ENCODE data around the gene GMDS.
A peak's percentile ranks its signal among the peaks of the same experiment; 100 is the strongest.

GMDS gene

GRCh38 chr6:1607516-1608221 lies 637.7 kb downstream of the GMDS start:
- no peak for DNase-seq

GRCh38 chr6:1606780-1607515 lies 638.5 kb downstream of the GMDS start:
- DNase-seq, result no peak

GRCh38 chr6:1605893-1606779 lies 639.3 kb downstream of the GMDS start:
- no peak for DNase-seq

- no peak for DNase-seq
These were observed 640.2 kb downstream of the GMDS start for GRCh38 chr6:1605004-1605892.

- peak; percentile 27 to 55 (median 49) for DNase-seq
These were observed 641.0 kb downstream of the GMDS start for GRCh38 chr6:1604158-1605003.

- DNase-seq, result no peak
These were observed 641.7 kb downstream of the GMDS start for GRCh38 chr6:1603708-1604107.

- no peak for DNase-seq
These were observed 643.2 kb downstream of the GMDS start for GRCh38 chr6:1602049-1602713.

- DNase-seq, result no peak
These were observed 644.0 kb downstream of the GMDS start for GRCh38 chr6:1601158-1602048.

- no peak for DNase-seq
These were observed 644.6 kb downstream of the GMDS start for GRCh38 chr6:1600764-1601157.

GRCh38 chr6:1600063-1600763 lies 645.2 kb downstream of the GMDS start:
- no peak for DNase-seq

GRCh38 chr6:1599469-1599868 lies 645.9 kb downstream of the GMDS start:
- DNase-seq, result no peak

- no peak for DNase-seq
These were observed 646.5 kb downstream of the GMDS start for GRCh38 chr6:1598886-1599285.

GRCh38 chr6:1598433-1598832 lies 647.0 kb downstream of the GMDS start:
- no peak for DNase-seq

- DNase-seq, result no peak
These were observed 647.5 kb downstream of the GMDS start for GRCh38 chr6:1597924-1598323.

GRCh38 chr6:1597121-1597744 lies 648.2 kb downstream of the GMDS start:
- DNase-seq, result no peak

GRCh38 chr6:1596088-1596852 lies 649.1 kb downstream of the GMDS start:
- DNase-seq, result peak in 4 of 5 experiments; percentile 33 to 52 (median 50)

- DNase-seq, result no peak
These were observed 649.9 kb downstream of the GMDS start for GRCh38 chr6:1595271-1596087.

Data from T-helper 2 cell (primary cell).